ENCODE data around the gene RNF213.
"Not testable (repeated sequence)": the region's sequence is repeated elsewhere in the genome, so short reads cannot be mapped to it uniquely, and the experiment has no call there.

Gene RNF213

DNA sequence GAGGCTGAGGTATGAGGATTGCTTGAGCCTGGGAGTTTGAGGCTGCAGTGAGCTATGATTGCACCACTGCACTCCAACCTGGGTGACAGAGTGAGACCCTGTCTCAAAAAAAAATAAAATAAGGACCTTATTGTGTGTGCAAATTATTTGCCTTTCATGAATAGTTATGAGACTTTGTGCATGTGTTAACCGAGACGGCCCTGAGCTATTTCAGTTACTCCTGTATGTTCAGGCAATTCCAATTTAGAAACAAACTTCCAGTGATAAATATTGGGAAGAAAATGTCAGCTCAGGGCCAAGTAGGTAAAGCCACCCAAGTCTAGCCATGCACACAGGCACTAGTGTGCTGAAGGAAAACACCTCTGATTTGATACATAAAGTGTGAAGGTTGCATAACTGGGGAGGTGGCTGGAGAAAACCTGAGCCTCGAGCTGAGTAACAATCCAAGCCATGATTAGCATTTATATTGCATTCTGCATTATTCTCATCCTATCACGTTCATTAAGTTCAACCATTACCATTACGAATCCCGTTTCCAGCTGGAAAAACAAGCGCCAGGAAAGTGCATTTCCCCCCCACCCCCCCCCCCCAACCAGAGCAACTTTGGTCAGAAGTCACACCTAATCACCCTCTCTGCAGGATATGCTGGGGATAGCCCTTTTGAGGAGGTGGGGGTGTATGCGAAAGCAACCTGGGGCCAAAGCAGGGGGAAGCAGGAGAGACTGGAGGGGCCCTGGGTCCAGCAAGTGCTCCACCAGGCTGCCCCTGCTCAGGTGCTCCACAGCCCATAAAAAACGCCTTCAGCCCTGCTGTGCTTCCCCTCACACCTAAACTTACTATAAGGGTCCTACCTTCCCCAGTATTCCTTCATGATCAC is 135.7 kb downstream of the RNF213 start:
- no peaks in the 10 kb centered on the region for H3K9me3 Mint-ChIP-seq
- no peaks in the 10 kb centered on the region for H3K27me3 Mint-ChIP-seq (ENCODE audit: low read depth)
- no peak overlapping the region for H3K4me3 Mint-ChIP-seq
- H3K36me3 Mint-ChIP-seq (ENCODE audit: low read depth) = peaks cover 57% of the 10 kb centered on the region
- H3K4me1 Mint-ChIP-seq (ENCODE audit: low read depth) = peaks cover 7% of the 10 kb centered on the region
- H3K27ac Mint-ChIP-seq = peak overlapping the region; percentile 80

DNA sequence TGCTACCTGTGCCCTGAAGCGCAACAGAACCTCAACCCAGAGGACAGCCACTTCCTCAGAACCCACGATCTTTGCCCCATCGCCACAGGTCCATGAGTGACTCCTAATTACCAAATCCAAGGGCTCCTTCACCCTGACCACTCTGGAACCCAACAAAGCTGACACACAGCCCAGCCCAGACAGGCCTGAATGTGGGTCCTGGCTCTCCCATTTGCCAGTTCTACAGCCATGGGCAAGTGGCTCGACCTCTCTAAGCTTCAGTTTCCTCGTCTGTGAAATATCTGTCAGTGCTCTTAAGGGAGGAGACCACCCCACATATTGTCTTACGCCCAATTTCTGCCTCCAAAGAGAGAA is 136.4 kb downstream of the RNF213 start:
- H3K9me3 Mint-ChIP-seq = no peaks in the 10 kb centered on the region
- peaks cover 53% of the 10 kb centered on the region for H3K36me3 Mint-ChIP-seq (ENCODE audit: low read depth)
- H3K27me3 Mint-ChIP-seq (ENCODE audit: low read depth) = no peaks in the 10 kb centered on the region
- peak overlapping the region; percentile 80 for H3K27ac Mint-ChIP-seq
- no peak overlapping the region for H3K4me3 Mint-ChIP-seq
- peaks cover 7% of the 10 kb centered on the region for H3K4me1 Mint-ChIP-seq (ENCODE audit: low read depth)

DNA sequence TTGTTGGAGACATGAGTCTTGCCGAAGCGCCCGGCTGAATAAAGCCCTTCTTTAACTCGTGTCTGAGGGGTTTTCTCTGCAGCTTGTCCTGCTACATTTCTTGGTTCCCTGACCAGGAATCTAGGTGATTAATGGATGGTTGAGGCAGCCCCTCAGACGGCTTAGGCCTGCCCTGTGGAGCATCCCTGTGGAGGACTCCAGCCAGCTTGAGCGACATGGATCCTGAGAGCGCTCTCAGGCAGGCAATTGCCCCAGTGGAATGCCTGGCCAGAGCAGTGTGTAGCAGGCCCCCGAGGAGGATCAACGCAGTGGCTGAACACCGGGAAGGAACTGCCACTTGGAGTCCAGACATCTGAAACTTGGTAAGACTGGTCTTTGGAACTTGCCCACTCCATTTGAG is 137.0 kb downstream of the RNF213 start:
- no peaks in the 10 kb centered on the region for H3K27me3 Mint-ChIP-seq (ENCODE audit: low read depth)

DNA sequence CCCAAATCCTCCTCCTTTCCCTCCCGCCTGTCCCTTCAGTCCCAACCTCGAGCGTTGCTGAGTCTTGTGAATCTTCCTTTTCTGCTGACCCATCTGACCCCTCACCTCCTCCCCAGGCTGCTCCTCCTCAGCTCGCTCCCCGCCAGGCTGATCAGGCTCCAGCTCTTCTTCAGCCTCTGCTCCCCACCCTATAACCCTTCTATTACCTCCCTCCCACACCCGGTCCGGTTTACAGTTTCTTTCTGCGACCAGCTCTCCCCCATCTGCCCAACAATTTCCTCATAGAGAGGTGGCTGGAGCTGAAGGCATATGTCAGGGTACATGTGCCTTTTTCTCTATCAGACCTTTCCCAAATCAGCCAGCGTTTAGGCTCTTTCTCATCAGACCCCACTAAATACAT is 140.4 kb downstream of the RNF213 start:
- not testable (repeated sequence) for H3K4me1 Mint-ChIP-seq (ENCODE audit: low read depth); H3K27me3 Mint-ChIP-seq (ENCODE audit: low read depth); H3K4me3 Mint-ChIP-seq; H3K9me3 Mint-ChIP-seq; H3K27ac Mint-ChIP-seq
- H3K36me3 Mint-ChIP-seq (ENCODE audit: low read depth) = peaks cover 23% of the 10 kb centered on the region

More for the DNA sequence above, 137.0 kb downstream of the RNF213 start:
- Mint-ChIP-seq H3K9me3 (no peaks in the 10 kb centered on the region), H3K27ac (peak overlapping the region; percentile 33), H3K36me3 (ENCODE audit: low read depth) (peaks cover 49% of the 10 kb centered on the region), H3K4me1 (ENCODE audit: low read depth) (peaks cover 7% of the 10 kb centered on the region), H3K4me3 (no peak overlapping the region)

DNA sequence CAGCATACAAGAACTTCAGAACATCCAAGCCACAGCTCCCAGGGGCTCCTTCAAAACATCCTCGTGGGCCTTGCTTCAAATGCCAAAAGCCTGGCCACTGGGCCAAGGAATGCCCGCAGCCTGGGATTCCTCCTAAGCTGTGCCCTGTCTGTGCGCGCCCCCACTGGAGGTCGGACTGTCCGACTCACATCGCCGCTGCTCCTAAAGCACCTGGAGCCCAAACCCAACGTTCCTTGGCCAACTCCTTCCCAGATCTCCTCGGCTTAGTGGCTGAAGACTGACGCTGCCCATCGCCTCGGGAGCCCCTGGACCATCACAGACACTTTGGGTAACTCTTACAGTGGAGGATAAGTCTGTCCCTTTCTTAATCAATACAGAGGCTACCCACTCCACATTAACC is 141.4 kb downstream of the RNF213 start:
- not testable (repeated sequence) for H3K27me3 Mint-ChIP-seq (ENCODE audit: low read depth); H3K4me3 Mint-ChIP-seq; H3K9me3 Mint-ChIP-seq; H3K4me1 Mint-ChIP-seq (ENCODE audit: low read depth); H3K27ac Mint-ChIP-seq
- peaks cover 18% of the 10 kb centered on the region for H3K36me3 Mint-ChIP-seq (ENCODE audit: low read depth)

DNA sequence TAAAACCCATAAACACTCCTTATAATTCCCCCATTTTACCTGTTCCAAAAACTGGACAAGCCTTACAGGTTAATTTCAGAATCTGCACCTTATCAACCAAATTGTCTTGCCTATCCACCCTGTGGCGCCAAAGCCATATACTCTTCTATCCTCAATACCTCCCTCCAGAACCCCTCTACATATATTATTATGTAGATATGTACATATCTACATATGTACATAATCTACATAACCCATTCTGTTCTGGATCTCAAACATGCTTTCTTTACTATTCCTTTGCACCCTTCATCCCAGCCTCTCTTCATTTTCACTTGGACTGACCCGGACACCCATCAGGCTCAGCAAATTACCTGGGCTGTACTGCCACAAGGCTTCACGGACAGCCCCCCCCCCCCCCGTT is 142.3 kb downstream of the RNF213 start:
- no peak overlapping the region for H3K27ac Mint-ChIP-seq
- no peak overlapping the region for H3K4me3 Mint-ChIP-seq
- peaks cover 2% of the 10 kb centered on the region for H3K4me1 Mint-ChIP-seq (ENCODE audit: low read depth)
- H3K36me3 Mint-ChIP-seq (ENCODE audit: low read depth) = peaks cover 14% of the 10 kb centered on the region
- no peaks in the 10 kb centered on the region for H3K27me3 Mint-ChIP-seq (ENCODE audit: low read depth)
- H3K9me3 Mint-ChIP-seq = no peaks in the 10 kb centered on the region

DNA sequence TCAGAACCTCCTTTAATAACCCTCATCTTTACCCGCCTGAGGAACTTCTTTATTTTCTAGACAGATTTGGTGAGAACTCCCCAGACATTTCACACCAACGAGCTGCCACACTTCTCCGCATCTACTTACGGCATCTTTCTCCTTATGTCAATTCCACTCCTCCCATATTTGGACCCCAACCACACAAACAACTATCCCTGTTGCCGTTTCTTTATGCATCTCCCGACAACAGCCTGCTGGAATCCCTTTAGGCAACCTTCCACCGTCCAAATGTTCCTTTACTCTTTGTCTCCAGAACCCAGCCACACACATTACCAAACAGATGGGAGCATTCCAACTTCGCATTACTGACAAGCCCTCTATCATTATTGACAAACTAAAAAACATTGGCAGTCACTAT is 145.5 kb downstream of the RNF213 start:
- Mint-ChIP-seq H3K27me3 (ENCODE audit: low read depth) (no peaks in the 10 kb centered on the region), H3K4me1 (ENCODE audit: low read depth) (no peaks in the 10 kb centered on the region), H3K9me3 (no peaks in the 10 kb centered on the region), H3K4me3 (no peak overlapping the region), H3K36me3 (ENCODE audit: low read depth) (peaks cover 1% of the 10 kb centered on the region), H3K27ac (no peak overlapping the region)

DNA sequence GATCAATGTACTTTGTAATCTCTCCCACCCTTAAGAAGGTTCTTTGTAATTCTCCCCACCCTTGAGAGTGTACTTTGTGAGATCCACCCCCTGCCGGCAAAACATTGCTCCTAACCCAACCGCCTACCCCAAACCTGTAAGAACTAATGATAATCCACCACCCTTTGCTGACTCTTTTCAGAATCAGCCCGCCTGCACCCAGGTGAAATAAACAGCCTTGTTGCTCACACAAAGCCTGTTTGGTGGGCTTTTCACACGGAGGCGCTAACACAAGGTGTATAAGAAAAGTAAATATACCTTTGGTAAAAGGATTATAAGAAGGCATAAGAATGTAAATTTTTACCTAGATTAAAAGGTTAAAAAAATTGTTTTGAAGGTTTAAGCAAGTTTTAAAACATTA is 147.3 kb downstream of the RNF213 start:
- not testable (repeated sequence) for H3K27ac Mint-ChIP-seq; H3K36me3 Mint-ChIP-seq (ENCODE audit: low read depth); H3K4me1 Mint-ChIP-seq (ENCODE audit: low read depth); H3K4me3 Mint-ChIP-seq; H3K27me3 Mint-ChIP-seq (ENCODE audit: low read depth); H3K9me3 Mint-ChIP-seq

DNA sequence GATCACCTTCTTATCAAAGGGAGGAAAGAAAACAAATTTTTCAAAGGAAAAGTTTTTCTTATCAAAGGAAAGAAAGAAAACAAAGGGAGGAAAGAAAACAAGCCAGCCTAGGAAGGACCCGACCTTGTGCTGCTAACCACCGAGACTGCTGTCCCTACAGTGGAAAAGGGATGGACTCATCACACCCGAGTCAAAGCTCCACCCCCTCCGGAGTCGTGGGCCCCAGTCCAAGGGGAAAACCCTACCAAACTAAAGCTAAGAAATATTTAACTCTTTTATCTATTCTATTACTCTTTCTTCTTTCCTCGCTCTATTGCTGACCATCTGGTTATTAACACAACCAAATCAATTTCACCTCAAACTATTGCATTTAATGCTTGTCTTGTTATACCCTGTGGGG is 148.2 kb downstream of the RNF213 start:
- peaks cover 13% of the 10 kb centered on the region for H3K27me3 Mint-ChIP-seq (ENCODE audit: low read depth)
- H3K9me3 Mint-ChIP-seq = no peaks in the 10 kb centered on the region
- no peak overlapping the region for H3K4me3 Mint-ChIP-seq
- no peaks in the 10 kb centered on the region for H3K4me1 Mint-ChIP-seq (ENCODE audit: low read depth)
- no peaks in the 10 kb centered on the region for H3K36me3 Mint-ChIP-seq (ENCODE audit: low read depth)
- no peak overlapping the region for H3K27ac Mint-ChIP-seq

DNA sequence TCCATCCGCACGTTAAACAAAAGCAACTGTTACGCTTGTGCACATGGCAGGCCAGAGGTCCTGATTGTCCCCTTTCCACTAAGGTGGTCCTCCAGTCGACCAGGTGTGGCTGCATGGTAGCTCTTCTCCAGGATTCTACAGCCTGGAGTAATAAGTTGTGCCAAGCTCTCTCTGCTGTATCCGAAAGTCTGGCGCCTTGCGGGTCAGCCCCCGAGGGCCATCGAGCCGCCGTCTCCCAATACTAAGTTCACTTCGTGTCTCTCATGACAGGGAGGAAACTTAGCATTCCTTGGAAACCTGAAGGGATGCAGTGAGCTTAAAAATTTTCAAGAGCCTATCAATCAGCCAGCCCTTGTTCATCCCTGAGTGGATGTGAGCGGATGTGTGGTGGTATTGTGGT is 149.0 kb downstream of the RNF213 start:
- peaks cover 4% of the 10 kb centered on the region for H3K4me1 Mint-ChIP-seq (ENCODE audit: low read depth)
- H3K27me3 Mint-ChIP-seq (ENCODE audit: low read depth) = peaks cover 19% of the 10 kb centered on the region
- no peak overlapping the region for H3K4me3 Mint-ChIP-seq
- H3K36me3 Mint-ChIP-seq (ENCODE audit: low read depth) = no peaks in the 10 kb centered on the region
- no peaks in the 10 kb centered on the region for H3K9me3 Mint-ChIP-seq
- H3K27ac Mint-ChIP-seq = no peak overlapping the region

DNA sequence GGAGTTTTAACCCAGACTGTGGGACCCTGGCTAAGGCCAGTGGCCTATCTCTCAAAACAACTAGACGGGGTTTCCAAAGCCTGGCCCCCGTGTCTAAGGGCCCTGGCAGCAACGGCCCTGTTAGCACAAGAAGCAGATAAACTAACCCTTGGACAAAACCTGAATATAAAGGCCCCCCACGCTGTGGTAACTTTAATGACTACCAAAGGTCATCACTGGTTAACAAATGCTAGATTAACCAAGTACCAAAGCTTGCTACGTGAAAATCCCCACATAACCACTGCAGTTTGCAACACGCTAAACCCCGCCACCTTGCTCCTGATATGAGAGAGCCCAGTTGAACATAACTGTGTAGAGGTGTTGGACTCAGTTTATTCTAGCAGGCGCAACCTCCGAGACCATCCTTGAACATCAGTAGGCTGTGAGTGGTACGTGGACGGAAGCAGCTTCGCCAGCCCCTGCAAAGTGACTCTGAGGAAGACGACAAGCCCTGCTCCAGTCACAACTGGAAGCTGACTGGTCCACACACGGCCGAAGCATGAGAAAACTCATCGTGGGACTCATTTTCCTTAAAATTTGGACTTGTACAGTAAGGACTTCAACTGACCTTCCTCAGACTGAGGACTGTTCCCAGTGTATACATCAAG is 149.9 kb downstream of the RNF213 start:
- H3K4me3 Mint-ChIP-seq; H3K4me1 Mint-ChIP-seq (ENCODE audit: low read depth); H3K9me3 Mint-ChIP-seq; H3K27ac Mint-ChIP-seq; H3K36me3 Mint-ChIP-seq (ENCODE audit: low read depth): not testable (repeated sequence)
- peaks cover 19% of the 10 kb centered on the region for H3K27me3 Mint-ChIP-seq (ENCODE audit: low read depth)

DNA sequence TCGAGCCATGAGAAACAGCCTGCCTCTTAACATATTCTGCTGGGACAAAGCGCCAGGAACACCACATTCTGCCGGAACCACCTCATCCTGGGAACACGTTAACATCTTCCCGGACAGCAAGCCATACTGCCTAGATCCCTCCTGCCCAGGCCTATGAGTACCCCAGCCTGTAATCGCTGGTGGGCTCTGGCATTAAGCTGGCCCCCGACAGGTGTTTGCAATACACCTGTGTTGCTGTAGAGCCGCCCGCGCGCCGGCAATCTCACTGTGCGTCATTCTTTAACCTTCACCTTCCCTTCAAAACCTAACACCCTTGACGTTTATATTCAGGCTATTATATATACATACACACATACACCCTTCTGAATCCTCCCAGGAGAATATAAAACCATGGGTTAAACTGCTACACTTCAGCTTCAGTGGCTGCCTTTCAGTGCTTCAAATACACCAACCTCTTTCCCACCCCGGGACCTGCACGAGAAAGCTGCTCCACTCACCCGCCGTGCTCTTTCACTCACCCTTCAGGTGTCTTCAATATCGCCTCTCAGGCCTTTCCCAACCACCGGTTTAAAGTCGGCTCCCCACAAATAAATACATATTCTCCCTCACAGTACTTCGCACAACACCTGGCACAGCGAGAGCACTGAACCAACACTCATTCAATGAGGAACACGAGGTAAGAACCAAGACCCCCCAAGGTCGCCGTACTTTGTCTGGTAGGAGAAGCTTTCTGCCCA is 153.3 kb downstream of the RNF213 start:
- Mint-ChIP-seq H3K4me1 (ENCODE audit: low read depth) (peaks cover 11% of the 10 kb centered on the region), H3K27ac (peak overlapping the region; percentile 1), H3K4me3 (peak overlapping the region; percentile 84), H3K27me3 (ENCODE audit: low read depth) (peaks cover 19% of the 10 kb centered on the region), H3K36me3 (ENCODE audit: low read depth) (no peaks in the 10 kb centered on the region), H3K9me3 (no peaks in the 10 kb centered on the region)

DNA sequence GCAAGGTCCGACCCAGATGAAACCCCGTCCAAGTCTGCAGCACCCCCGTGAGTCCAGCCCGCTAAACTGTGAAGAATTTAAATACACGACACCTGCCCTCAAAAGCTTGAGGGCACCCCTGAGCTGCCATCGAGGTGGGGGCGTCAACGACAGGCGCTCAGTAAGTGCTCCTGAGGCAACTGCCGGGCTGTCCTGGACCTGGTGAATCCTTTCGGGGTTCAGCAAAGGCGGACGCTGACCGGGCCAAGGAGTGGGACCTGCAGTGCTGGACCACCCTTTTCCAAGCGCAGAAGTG is 153.8 kb downstream of the RNF213 start:
- Mint-ChIP-seq H3K36me3 (ENCODE audit: low read depth) (no peaks in the 10 kb centered on the region), H3K4me1 (ENCODE audit: low read depth) (peaks cover 11% of the 10 kb centered on the region), H3K27ac (peak overlapping the region; percentile 1), H3K9me3 (no peaks in the 10 kb centered on the region), H3K27me3 (ENCODE audit: low read depth) (peaks cover 19% of the 10 kb centered on the region), H3K4me3 (peak overlapping the region; percentile 84)

DNA sequence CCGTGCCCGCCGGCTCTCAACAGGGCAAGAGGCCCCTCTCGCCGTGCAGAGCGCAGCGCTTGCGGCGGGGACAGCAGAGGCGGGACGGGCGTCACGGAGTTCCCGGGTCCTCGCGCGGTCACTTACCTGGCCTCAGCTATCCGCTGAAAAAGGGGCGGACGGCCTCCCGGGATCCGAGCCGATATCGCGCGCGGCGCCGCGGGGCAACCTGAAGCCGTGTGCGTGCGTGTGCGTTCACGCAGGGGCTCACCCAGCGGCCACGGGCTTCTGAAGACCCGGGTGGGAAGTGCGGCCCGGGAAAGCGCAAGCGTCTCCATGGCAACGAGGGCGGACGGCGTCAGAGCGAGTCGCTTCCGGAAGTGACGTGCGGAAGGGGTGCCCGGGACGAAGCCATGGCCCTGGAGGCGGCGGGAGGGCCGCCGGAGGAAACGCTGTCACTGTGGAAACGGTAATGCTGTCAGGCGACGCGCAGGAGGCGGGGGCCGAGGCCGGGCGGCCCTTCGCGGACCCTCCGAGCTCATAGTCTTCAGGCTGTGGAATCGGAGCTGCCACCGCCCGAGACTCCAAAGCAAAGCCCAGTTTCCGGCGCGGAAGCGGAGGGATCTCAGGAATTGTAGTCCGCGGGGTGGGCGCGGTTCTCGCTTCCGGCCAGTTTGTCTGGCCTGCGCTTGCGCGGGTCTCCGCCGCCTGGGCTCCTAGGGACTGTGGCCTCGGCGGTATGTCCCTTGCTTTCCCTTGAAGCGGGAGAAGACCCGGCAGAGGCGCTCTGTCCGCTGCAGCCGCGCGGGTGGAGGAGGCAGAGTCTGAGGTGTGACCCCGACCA is 154.4 kb downstream of the RNF213 start, which contains the start of gene ENDOV:
TSS of gene ENDOV (plus strand) at position 365 of the 823 bp plus-strand sequence. CDS start at position 393, 28 bp downstream.
- Mint-ChIP-seq H3K27ac (peak within 1 kb of the TSS; percentile 68), H3K36me3 (ENCODE audit: low read depth) (no peaks in the 10 kb centered on the region), H3K9me3 (no peaks in the 10 kb centered on the region), H3K4me1 (ENCODE audit: low read depth) (peaks cover 12% of the 10 kb centered on the region), H3K4me3 (peak within 1 kb of the TSS; percentile 84), H3K27me3 (ENCODE audit: low read depth) (peaks cover 19% of the 10 kb centered on the region)

All from T-helper 1 cell treated with Interleukin-12 subunit alpha and Interleukin-12 subunit beta and Interleukin-4 antibody, amounts not matched to agents 30 μg/mL and 1 μg/mL, for 36 hours (primary cell).